Subcutaneous adipose tissue (tissue), 4 donors: ENCODE results near the gene C1QTNF1. TPM values are rescaled to one million over a fixed set of nuclear protein-coding genes. Genes with fewer than 3 reads are reported as not detected.

ENCODE experiments used
- total RNA-seq, 4 donors: library from RNA; depleted of rRNA; stranded (reverse); fragments of >200 nt; gene quantifications; one replicate each; pipeline ENCODE4 v1.1.0, GENCODE V29; 2016
- TF ChIP-seq, protein P1 (sequence below): fragments of 450-650 bp; IDR thresholded peaks from one replicate; pipeline ENCODE4 v1.5.1; 2016; ENCODE audit warnings: low read depth, mild to moderate bottlenecking, control low read depth, antibody characterized with exemption, moderate library complexity

C1QTNF1 gene
- total RNA-seq, 4 donors from 2014 or later: 198 to 469 (median 294) TPM

- TF ChIP-seq, protein P1, sequence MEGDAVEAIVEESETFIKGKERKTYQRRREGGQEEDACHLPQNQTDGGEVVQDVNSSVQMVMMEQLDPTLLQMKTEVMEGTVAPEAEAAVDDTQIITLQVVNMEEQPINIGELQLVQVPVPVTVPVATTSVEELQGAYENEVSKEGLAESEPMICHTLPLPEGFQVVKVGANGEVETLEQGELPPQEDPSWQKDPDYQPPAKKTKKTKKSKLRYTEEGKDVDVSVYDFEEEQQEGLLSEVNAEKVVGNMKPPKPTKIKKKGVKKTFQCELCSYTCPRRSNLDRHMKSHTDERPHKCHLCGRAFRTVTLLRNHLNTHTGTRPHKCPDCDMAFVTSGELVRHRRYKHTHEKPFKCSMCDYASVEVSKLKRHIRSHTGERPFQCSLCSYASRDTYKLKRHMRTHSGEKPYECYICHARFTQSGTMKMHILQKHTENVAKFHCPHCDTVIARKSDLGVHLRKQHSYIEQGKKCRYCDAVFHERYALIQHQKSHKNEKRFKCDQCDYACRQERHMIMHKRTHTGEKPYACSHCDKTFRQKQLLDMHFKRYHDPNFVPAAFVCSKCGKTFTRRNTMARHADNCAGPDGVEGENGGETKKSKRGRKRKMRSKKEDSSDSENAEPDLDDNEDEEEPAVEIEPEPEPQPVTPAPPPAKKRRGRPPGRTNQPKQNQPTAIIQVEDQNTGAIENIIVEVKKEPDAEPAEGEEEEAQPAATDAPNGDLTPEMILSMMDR: no peak
These were observed 1.1 kb downstream of the C1QTNF1 start for GRCh38 chr17:79024901-79025737.

- TF ChIP-seq, protein P1: no peak
These were observed 2.7 kb downstream of the C1QTNF1 start for GRCh38 chr17:79026376-79027273.

GRCh38 chr17:79027274-79027924 lies 3.4 kb downstream of the C1QTNF1 start:
- TF ChIP-seq, protein P1: no peak

GRCh38 chr17:79027925-79028491 lies 4.0 kb downstream of the C1QTNF1 start:
- TF ChIP-seq, protein P1: no peak

- TF ChIP-seq, protein P1: no peak
These were observed 4.7 kb downstream of the C1QTNF1 start for GRCh38 chr17:79028496-79029326.

GRCh38 chr17:79029327-79030009 lies 5.5 kb downstream of the C1QTNF1 start:
- TF ChIP-seq, protein P1: no peak
